Erythroblast (primary cell): ENCODE measurements around the gene ARSB.

Source experiments
- GATA1 ChIP-seq: IDR thresholded peaks from 2 replicates; pipeline ENCODE4 v1.6.1; 2011; ENCODE audit warnings: low read depth, mild to moderate bottlenecking, control low read depth, low read length, moderate library complexity
- POLR2A ChIP-seq: IDR thresholded peaks from 2 replicates; pipeline ENCODE4 v1.6.1; 2011; ENCODE audit warnings: mild to moderate bottlenecking, low read length

GRCh38 chr5:78968781-78969180 lies 16.3 kb downstream of the ARSB start:
- TF ChIP-seq POLR2A (no peak), GATA1 (no peak)
